Endothelial cell of umbilical vein (primary cell): ENCODE data around the gene EXT2. TPM values are rescaled to one million over a fixed set of nuclear protein-coding genes. Genes with fewer than 3 reads are reported as not detected.

Source experiments
- BruUV-seq: library from RNA; stranded (reverse); fragments of 400-500 nt; replicated peaks from 2 replicates; lab custom pipeline; 2021; lab: Mats Ljungman, UMichigan
- CTCF ChIA-PET: fragments of 300-600, 350-600 bp; sonication (Branson Sonifier 250); formaldehyde crosslinking; loops from one replicate; lab custom pipeline; 2021; ENCODE audit warnings: antibody characterized with exemption, inconsistent platforms; lab: Charles Lee
- POLR2A ChIA-PET: fragments of 300-600, 350-600 bp; sonication (Branson Sonifier 250); formaldehyde crosslinking; loops from one replicate; lab custom pipeline; 2021; ENCODE audit warnings: antibody characterized with exemption, inconsistent platforms; lab: Charles Lee
- DNase-seq: peaks from one replicate; pipeline ENCODE4 v3.0.0-alpha.2; 2011; ENCODE audit warnings: low read depth, low spot score
- FAIRE-seq: peaks from 2 replicates; lab custom pipeline; 2011; peaks lifted over from hg19 to GRCh38; lab: Jason Lieb, UNC
- H2AFZ ChIP-seq: 2 replicates; pipeline ENCODE4 v1.6.0; 2012; ENCODE audit warnings: low read depth, low read length, control low read depth, inconsistent platforms
- H3K27ac ChIP-seq: 2 replicates; pipeline ENCODE4 v1.5.1; 2011; ENCODE audit warnings: low read depth, mild to moderate bottlenecking, control low read depth, low read length, moderate library complexity; ENCODE audit not compliant: insufficient read depth
- H3K27me3 ChIP-seq, 2 experiments: 2 replicates each; pipeline versions ENCODE4 v1.6.0 to v1.6.1; 2011; ENCODE audit warnings: low read length in 2 of 2, mixed read lengths in 1 of 2; ENCODE audit not compliant: control insufficient read depth in 2 of 2, insufficient read depth in 2 of 2
- H3K36me3 ChIP-seq, 2 experiments: 2 replicates in 1 of 2; 3 replicates in 1 of 2; pipeline ENCODE4 v1.5.1; 2011; ENCODE audit warnings: low read length in 2 of 2, mild to moderate bottlenecking in 1 of 2, moderate library complexity in 1 of 2; ENCODE audit not compliant: control insufficient read depth in 2 of 2, insufficient read depth in 2 of 2; ENCODE audit errors: extremely low read depth in 1 of 2
- H3K4me1 ChIP-seq: 3 replicates; pipeline ENCODE4 v1.5.1; 2011; ENCODE audit warnings: mild to moderate bottlenecking, low read length; ENCODE audit not compliant: control insufficient read depth, insufficient read depth; ENCODE audit errors: extremely low read depth
- H3K4me2 ChIP-seq: 2 replicates; pipeline ENCODE4 v1.6.1; 2011; ENCODE audit warnings: low read length, control low read depth, mixed read lengths; ENCODE audit not compliant: insufficient read depth
- H3K4me3 ChIP-seq, 3 experiments: fragments of 200-600 bp in 1 of 3; sonication (generic), shearing (Covaris generic) in 1 of 3; replicated peaks in 1 of 3; 2 replicates each; pipeline ENCODE4 v1.5.1; 2011 to 2016; ENCODE audit warnings: control low read depth in 3 of 3, low read length in 3 of 3, mild to moderate bottlenecking in 2 of 3, inconsistent platforms in 1 of 3, low read depth in 1 of 3, moderate library complexity in 1 of 3; ENCODE audit not compliant: insufficient read depth in 1 of 3
- H3K79me2 ChIP-seq: 2 replicates; pipeline ENCODE4 v1.6.0; 2012; ENCODE audit warnings: low read length, inconsistent platforms; ENCODE audit not compliant: control insufficient read depth, insufficient read depth
- H3K9ac ChIP-seq: replicated peaks from 2 replicates; pipeline ENCODE3; 2011; ENCODE audit warnings: low read length, control low read depth; ENCODE audit not compliant: insufficient read depth; ENCODE audit errors: extremely low read depth
- H3K9me1 ChIP-seq: replicated peaks from 3 replicates; pipeline ENCODE4 v1.6.0; 2011; ENCODE audit warnings: mild to moderate bottlenecking, low read length; ENCODE audit not compliant: control insufficient read depth, insufficient read depth; ENCODE audit errors: extremely low read depth
- H3K9me3 ChIP-seq: replicated peaks from 2 replicates; pipeline ENCODE4 v1.5.1; 2012; ENCODE audit warnings: low read length, inconsistent platforms; ENCODE audit not compliant: control insufficient read depth, insufficient read depth
- H4K20me1 ChIP-seq: replicated peaks from 2 replicates; pipeline ENCODE3; 2011; ENCODE audit warnings: mild to moderate bottlenecking, low read length; ENCODE audit not compliant: control insufficient read depth, insufficient read depth; ENCODE audit errors: extremely low read depth
- EZH2 ChIP-seq: IDR thresholded peaks from 2 replicates; pipeline ENCODE4 v1.6.1; 2012; ENCODE audit warnings: borderline replicate concordance, low read depth, mild to moderate bottlenecking, moderate library complexity, low read length, inconsistent platforms; ENCODE audit not compliant: severe bottlenecking
- FOS ChIP-seq: IDR thresholded peaks from 2 replicates; pipeline ENCODE4 v1.6.1; 2011; ENCODE audit warnings: mild to moderate bottlenecking, low read length, moderate library complexity, borderline replicate concordance; ENCODE audit not compliant: insufficient read depth
- GATA2 ChIP-seq: IDR thresholded peaks from 2 replicates; pipeline ENCODE4 v1.7.0; 2011; ENCODE audit warnings: low read depth, mild to moderate bottlenecking, moderate library complexity, mixed read lengths, low read length; ENCODE audit not compliant: insufficient read length, insufficient read depth
- POLR2A ChIP-seq: IDR thresholded peaks from 2 replicates; pipeline ENCODE4 v1.6.1; 2012; ENCODE audit warnings: low read depth, mild to moderate bottlenecking, control low read depth, low read length
- POLR2AphosphoS5 ChIP-seq: IDR thresholded peaks from 2 replicates; pipeline ENCODE4 v1.6.1; 2012; ENCODE audit warnings: low read depth, mild to moderate bottlenecking, control low read depth, low read length, moderate library complexity; ENCODE audit not compliant: insufficient read depth
- dilution Hi-C: fragments of 300-500 bp; cut with MboI; formaldehyde crosslinking; loops from one replicate; pipeline ENCODE4 v1.15.0; 2019; ENCODE audit warnings: low sequenced_read_pairs; ENCODE audit not compliant: extremely low pct_ligation_motif_present
- intact Hi-C: fragments of 100-400 bp; cut with micrococcal nuclease; formaldehyde crosslinking; loops from one replicate; pipeline ENCODE4 v1.10.0; 2022
- polyA plus RNA-seq, 4 experiments: library from polyadenylated mRNA; depleted of rRNA in 3 of 4; stranded (reverse) in 3 of 4; unstranded in 1 of 4; fragments of >200 nt; gene quantifications; 2 replicates each; pipeline versions ENCODE4 v1.2.1 to v1.2.3, GENCODE V29; 2011 to 2012; ENCODE audit warnings: missing spikeins in 1 of 4
- total RNA-seq: library from RNA; stranded (reverse); gene quantifications from 2 replicates; pipeline ENCODE4 v1.2.3, GENCODE V29; 2021
- TF ChIP-seq, protein P1 (sequence below), 2 donors: IDR thresholded peaks; 1 replicate in 1 of 2; 2 replicates in 1 of 2; pipeline ENCODE4 v1.5.1; 2011; ENCODE audit warnings: low read length in 2 of 2, mild to moderate bottlenecking in 2 of 2, moderate library complexity in 2 of 2, control low read depth in 1 of 2, inconsistent platforms in 1 of 2, low read depth in 1 of 2; ENCODE audit not compliant: insufficient read depth in 1 of 2; ENCODE audit errors: extremely low read depth in 1 of 2
- TF ChIP-seq, protein P2 (sequence below): IDR thresholded peaks from 2 replicates; pipeline ENCODE4 v1.6.1; 2011; ENCODE audit not compliant: insufficient read depth, insufficient read length

Gene EXT2
- total and polyA plus RNA-seq, 2 donors (not counting 3 experiments of a cell fraction or from before 2014, with no cell fraction given), result 50.9 to 60.3 TPM

DNA sequence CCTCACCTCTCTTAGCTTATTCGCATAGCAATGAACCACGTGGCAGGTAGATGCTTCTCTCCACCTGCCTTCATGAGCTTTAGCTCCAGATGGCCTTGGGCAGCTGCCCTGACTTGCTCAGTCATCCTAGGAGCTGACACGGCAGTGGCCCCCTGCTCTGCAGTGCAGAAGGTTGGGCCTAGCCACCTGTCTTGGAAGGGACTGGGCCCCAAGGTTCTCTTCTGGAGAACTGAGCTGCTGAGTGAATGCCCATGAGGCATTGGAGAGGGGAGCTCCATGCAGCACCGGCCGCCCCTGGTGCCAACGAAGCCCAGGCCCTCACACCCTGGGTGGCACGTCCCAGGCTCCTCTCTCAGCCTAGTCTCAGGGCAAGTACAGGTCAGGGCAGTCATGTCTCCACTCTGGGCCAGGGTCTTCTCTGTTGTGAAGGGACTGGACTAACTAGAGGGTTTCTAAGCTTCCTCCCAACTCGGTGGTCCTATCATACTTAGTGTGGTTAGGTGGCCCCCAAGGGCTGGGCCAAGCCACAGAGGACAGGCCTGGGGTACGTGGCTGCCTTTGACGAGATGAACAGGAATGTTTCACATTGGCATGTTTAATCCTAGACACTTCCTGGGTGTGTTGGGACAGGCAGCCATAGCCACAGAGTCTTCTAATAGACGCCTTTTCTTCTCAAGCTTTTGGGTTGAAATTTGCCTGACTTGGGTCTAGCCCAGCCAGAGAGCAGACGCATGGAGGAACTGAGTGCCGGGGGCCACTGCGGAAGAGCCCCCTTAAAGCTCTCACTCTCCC is 166.5 kb downstream of the EXT2 start:
- POLR2A ChIA-PET, result no interaction called here
- TF ChIP-seq POLR2AphosphoS5, result no peak
- TF ChIP-seq, protein P1, sequence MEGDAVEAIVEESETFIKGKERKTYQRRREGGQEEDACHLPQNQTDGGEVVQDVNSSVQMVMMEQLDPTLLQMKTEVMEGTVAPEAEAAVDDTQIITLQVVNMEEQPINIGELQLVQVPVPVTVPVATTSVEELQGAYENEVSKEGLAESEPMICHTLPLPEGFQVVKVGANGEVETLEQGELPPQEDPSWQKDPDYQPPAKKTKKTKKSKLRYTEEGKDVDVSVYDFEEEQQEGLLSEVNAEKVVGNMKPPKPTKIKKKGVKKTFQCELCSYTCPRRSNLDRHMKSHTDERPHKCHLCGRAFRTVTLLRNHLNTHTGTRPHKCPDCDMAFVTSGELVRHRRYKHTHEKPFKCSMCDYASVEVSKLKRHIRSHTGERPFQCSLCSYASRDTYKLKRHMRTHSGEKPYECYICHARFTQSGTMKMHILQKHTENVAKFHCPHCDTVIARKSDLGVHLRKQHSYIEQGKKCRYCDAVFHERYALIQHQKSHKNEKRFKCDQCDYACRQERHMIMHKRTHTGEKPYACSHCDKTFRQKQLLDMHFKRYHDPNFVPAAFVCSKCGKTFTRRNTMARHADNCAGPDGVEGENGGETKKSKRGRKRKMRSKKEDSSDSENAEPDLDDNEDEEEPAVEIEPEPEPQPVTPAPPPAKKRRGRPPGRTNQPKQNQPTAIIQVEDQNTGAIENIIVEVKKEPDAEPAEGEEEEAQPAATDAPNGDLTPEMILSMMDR (IDR thresholded peaks at IDR 0.05; ENCODE audit: extremely low read depth in 1 of 2, insufficient read depth in 1 of 2, low read depth in 1 of 2, low read length in 2 of 2), result no peak
- no peak for TF ChIP-seq GATA2
- TF ChIP-seq, protein P2, sequence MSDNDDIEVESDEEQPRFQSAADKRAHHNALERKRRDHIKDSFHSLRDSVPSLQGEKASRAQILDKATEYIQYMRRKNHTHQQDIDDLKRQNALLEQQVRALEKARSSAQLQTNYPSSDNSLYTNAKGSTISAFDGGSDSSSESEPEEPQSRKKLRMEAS, result no peak
- TF ChIP-seq POLR2A, result no peak
- no peak for TF ChIP-seq FOS
- no peak for TF ChIP-seq EZH2
- H3K9me1 ChIP-seq, result no peaks in the 10 kb centered on the region
- no peak overlapping the region for H3K9ac ChIP-seq
- CTCF ChIA-PET, result interaction anchor here (0.9 to 1.5 kb wide), 3 partner anchors 8 to 168 kb away, joined by 3 to 5 read pairs (median 3); no protein-coding TSS in a partner anchor
- no peak for DNase-seq
- H3K4me1 ChIP-seq, result no peaks in the 10 kb centered on the region
- dilution Hi-C loops, result no loop called here
- BruUV-seq, result no TSS peak
- H3K9me3 ChIP-seq, result no peaks in the 10 kb centered on the region
- no peak for FAIRE-seq
- H3K4me3 ChIP-seq, result no peak overlapping the region
- no peaks in the 10 kb centered on the region for H3K36me3 ChIP-seq
- no peak overlapping the region for H3K27ac ChIP-seq
- no peaks in the 10 kb centered on the region for H3K79me2 ChIP-seq
- H4K20me1 ChIP-seq, result no peaks in the 10 kb centered on the region
- no peak overlapping the region for H3K4me2 ChIP-seq
- H3K27me3 ChIP-seq, result no peaks in the 10 kb centered on the region
- H2AFZ ChIP-seq, result no peak overlapping the region
- intact Hi-C loops, result no loop called here
